ENCODE measurements around the gene SOHLH2. TPM values are rescaled to one million over a fixed set of nuclear protein-coding genes. Genes with fewer than 3 reads are reported as not detected.

SOHLH2 gene
- polyA plus RNA-seq, 1 donor from 2014 or later: 4.5 TPM

- no peak overlapping the region for H3K27ac ChIP-seq (ENCODE audit: low read length)
- no peaks in the 10 kb centered on the region for H4K20me1 ChIP-seq (ENCODE audit: insufficient read depth)
- no peak overlapping the region for H3K9ac ChIP-seq (ENCODE audit: low read length)
- peaks cover 28% of the 10 kb centered on the region for H3K36me3 ChIP-seq (ENCODE audit: insufficient read depth, low read length)
- no peak overlapping the region for H3K4me3 ChIP-seq (ENCODE audit: low read length)
- no peaks in the 10 kb centered on the region for H3K9me3 ChIP-seq (ENCODE audit: low read length)
- H2AFZ ChIP-seq (ENCODE audit: low read depth, low read length): no peak overlapping the region
- H3K4me2 ChIP-seq (ENCODE audit: low read length): no peak overlapping the region
- H3K9me2 ChIP-seq (ENCODE audit: insufficient read depth, low read length): no peaks in the 10 kb centered on the region
- peaks cover 99% of the 10 kb centered on the region for H3K79me2 ChIP-seq (replicated peaks; ENCODE audit: insufficient read depth, low read length)
- no peaks in the 10 kb centered on the region for H3F3A ChIP-seq (ENCODE audit: insufficient read depth, low read length, poor library complexity, severe bottlenecking)
- H3K27me3 ChIP-seq (ENCODE audit: insufficient read depth, low read depth, low read length): no peaks in the 10 kb centered on the region
- TF ChIP-seq REST (IDR thresholded peaks at IDR 0.05; ENCODE audit: borderline replicate concordance) (no peak), POLR2AphosphoS5 (IDR thresholded peaks at IDR 0.05) (no peak), EP300 (conservative IDR thresholded peaks at IDR 0.05; ENCODE audit: poor library complexity, severe bottlenecking) (no peak), CTCF (IDR thresholded peaks at IDR 0.05; ENCODE audit: poor library complexity, severe bottlenecking) (no peak), TAF1 (IDR thresholded peaks at IDR 0.05; ENCODE audit: low read depth) (no peak), RAD21 (conservative IDR thresholded peaks at IDR 0.05) (no peak), SMC3 (conservative IDR thresholded peaks at IDR 0.05; ENCODE audit: poor library complexity) (no peak), EZH2 (IDR thresholded peaks at IDR 0.05; ENCODE audit: borderline replicate concordance, insufficient read depth, low read length, poor library complexity, severe bottlenecking) (no peak), MXI1 (conservative IDR thresholded peaks at IDR 0.05; ENCODE audit: poor library complexity, severe bottlenecking) (no peak)
Measured at GRCh38 chr13:36125841-36126240, 88.5 kb downstream of the SOHLH2 start.

- no peak overlapping the region for H3K9ac ChIP-seq (ENCODE audit: low read length)
Measured at GRCh38 chr13:36124236-36124822, 90.0 kb downstream of the SOHLH2 start.

More at GRCh38 chr13:36124236-36124822, 90.0 kb downstream of the SOHLH2 start:
- Histone ChIP-seq H3K36me3 (ENCODE audit: insufficient read depth, low read length) (peaks cover 32% of the 10 kb centered on the region), H3K9me3 (ENCODE audit: low read length) (no peaks in the 10 kb centered on the region), H3F3A (ENCODE audit: insufficient read depth, low read length, poor library complexity, severe bottlenecking) (no peaks in the 10 kb centered on the region), H4K20me1 (ENCODE audit: insufficient read depth) (no peaks in the 10 kb centered on the region), H3K79me2 (replicated peaks; ENCODE audit: insufficient read depth, low read length) (peaks cover 100% of the 10 kb centered on the region), H3K9me2 (ENCODE audit: insufficient read depth, low read length) (no peaks in the 10 kb centered on the region), H3K4me3 (ENCODE audit: low read length) (peak overlapping the region; percentile 36), H3K4me2 (ENCODE audit: low read length) (no peak overlapping the region), H3K27ac (ENCODE audit: low read length) (no peak overlapping the region), H2AFZ (ENCODE audit: low read depth, low read length) (no peak overlapping the region), H3K27me3 (ENCODE audit: insufficient read depth, low read depth, low read length) (no peaks in the 10 kb centered on the region)
- TF ChIP-seq EZH2 (IDR thresholded peaks at IDR 0.05; ENCODE audit: borderline replicate concordance, insufficient read depth, low read length, poor library complexity, severe bottlenecking): no peak
- no peak for TF ChIP-seq SMC3 (conservative IDR thresholded peaks at IDR 0.05; ENCODE audit: poor library complexity)
- TF ChIP-seq MXI1 (conservative IDR thresholded peaks at IDR 0.05; ENCODE audit: poor library complexity, severe bottlenecking): no peak
- TF ChIP-seq RAD21 (conservative IDR thresholded peaks at IDR 0.05): no peak
- no peak for TF ChIP-seq CTCF (IDR thresholded peaks at IDR 0.05; ENCODE audit: poor library complexity, severe bottlenecking)
- TF ChIP-seq EP300 (conservative IDR thresholded peaks at IDR 0.05; ENCODE audit: poor library complexity, severe bottlenecking): no peak
- no peak for TF ChIP-seq POLR2AphosphoS5 (IDR thresholded peaks at IDR 0.05)
- no peak for TF ChIP-seq TAF1 (IDR thresholded peaks at IDR 0.05; ENCODE audit: low read depth)
- TF ChIP-seq REST (IDR thresholded peaks at IDR 0.05; ENCODE audit: borderline replicate concordance): no peak
